NCI-H1417 (cell line): ENCODE results near the gene DENND2A.
A peak's percentile ranks its signal among the peaks of the same experiment; 100 is the strongest.
"Not testable (repeated sequence)": the region's sequence is repeated elsewhere in the genome, so short reads cannot be mapped to it uniquely, and the experiment has no call there.

Experiments used
- DNase-seq, 3 experiments: peaks; one replicate each; lab custom pipeline; 2025; lab: John Stamatoyannopoulos, UW

Gene DENND2A

DNA sequence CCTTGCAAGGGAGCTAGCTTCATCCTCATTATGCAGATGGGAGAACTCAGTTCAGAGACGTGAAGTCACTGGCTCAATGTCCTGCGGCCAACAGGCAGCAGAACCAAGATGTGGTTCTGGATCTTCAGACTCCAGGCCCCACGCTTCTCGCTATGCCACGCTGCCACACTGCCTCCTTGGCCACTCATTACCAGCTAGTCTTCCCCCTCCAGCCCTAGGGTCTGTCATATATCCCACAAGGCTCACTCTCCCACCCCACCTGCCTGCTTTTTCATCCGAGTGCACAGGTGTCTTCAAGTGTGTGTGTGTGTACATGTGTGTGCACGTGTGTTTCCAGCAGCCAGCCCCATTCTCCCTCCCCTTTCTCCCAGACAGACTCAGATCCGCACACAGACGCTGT, 53.4 kb downstream of the DENND2A start:
- no peak for DNase-seq

DNA sequence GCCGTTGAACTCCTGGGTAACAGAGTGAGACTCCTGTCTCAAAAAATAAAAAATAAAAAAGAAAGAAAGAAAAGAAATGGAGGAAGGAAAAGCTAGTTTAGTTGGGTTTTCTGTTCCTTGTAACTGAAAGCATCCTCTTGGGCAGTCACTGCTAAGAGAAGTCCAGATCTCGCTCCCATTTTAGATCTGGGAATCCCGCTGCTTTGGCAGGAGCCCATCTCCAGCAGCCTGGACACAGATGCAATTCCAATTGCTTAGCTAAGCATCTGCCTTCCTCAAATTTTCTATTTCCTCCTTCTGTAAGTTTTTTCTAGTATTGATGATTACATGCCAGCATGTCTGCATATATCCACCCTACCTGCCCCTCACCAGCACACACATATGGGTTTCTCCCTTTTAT, 54.1 kb downstream of the DENND2A start:
- no peak for DNase-seq

DNA sequence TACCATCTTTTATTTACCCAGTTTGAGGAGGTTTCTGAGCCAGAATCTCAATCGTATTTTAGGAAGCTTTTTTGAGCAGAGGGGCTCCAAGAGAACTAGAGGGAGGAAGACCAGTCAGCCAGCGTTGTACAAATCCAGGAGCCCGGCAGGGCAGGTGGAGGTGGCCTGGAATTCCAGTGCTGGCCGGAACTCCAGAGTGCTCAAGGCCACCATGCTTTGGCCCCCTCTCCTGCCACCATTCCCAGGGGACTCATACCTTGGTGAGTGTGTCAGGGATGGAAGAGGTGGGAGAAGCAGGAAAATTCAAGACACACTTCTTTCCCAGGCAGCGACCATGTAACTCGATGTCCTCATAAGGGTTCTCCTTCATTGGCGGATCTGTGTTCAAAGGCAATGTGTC, 55.3 kb downstream of the DENND2A start:
- no peak for DNase-seq

DNA sequence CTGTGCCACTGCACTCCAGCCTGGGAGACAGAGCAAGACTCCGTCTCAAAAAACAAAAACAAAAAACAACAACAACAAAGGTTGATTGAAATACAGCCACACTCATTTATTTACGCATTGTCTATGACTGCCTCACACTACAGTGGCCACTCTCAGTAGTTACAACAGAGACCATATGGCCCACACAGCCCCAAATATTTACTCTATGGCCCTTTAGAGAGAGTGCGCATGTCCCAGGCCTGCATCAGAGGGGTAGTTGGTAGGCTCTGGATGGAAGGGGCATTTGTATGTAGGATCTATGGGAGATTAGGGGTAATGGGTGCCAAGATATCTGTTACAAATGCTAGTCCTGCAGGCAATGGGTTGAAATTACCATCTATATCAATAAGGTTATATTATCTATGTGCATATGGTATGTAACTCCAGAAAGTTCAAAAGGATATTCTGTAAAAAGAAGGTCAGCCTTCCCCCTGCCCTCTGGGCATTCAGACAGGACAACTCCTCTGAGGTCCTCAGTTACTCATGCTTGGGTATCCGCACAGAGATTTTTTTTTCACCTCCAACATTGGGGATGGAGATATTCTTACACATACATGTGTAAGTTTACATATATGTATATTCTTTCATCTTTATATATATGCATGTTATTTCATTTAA, 56.3 kb downstream of the DENND2A start:
- DNase-seq, result no peak

DNA sequence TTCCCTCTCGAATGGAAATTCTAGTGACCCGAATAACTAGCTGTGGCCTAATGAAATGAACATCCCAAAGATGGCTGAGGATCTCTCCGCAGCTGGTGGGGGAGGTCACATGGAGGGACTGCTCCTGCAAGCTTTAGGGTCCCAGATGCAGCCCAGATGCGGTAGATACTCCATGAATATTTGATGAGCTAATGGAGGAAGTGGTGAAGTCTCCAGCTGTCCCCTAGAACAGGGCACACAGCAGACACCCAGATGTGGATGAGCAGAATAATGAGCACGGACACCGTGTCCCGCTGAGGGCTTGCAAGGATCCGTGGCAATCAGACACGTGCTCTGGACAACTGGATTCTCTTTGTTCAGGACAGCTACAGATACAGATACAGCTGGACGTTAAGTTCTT, 59.2 kb downstream of the DENND2A start:
- DNase-seq, result no peak

DNA sequence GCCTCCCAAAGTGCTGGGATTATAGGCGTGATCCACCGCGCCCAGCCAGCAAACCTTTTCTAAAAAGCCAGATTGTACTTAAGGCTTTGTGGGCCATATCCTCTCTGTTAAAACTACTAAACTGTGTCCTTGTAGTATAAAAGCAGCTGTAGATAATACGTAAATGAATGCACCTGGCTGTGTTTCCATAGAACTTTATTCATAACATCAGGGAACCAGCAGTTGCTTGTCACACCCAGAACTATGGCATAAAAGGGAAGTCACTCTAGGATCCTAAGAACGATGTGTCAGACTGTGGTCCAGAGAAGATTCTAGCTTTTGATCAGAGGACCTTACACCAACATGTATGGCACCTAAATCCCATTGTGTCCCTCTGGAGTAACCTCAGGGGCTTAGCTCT, 63.0 kb downstream of the DENND2A start:
- no peak for DNase-seq

DNA sequence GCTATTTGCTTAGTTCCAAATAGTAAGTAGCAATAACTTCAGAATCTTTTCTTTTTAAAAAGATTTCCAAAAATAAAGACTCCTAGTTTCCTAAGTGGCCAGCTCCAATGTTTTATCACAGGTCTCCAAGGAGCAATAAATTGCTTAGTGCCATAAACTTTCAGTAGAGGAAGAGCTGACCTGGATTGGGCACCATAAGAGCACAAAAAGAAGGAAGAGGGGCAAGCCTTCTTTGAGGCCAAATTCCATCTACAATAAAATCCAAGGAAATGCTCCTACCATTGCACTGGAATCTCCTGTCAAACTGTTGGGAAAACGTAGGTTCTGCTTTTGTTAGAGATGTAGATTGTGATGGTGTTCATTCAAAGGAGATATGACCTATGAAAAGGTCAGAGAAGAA, 64.0 kb downstream of the DENND2A start:
- no peak for DNase-seq

DNA sequence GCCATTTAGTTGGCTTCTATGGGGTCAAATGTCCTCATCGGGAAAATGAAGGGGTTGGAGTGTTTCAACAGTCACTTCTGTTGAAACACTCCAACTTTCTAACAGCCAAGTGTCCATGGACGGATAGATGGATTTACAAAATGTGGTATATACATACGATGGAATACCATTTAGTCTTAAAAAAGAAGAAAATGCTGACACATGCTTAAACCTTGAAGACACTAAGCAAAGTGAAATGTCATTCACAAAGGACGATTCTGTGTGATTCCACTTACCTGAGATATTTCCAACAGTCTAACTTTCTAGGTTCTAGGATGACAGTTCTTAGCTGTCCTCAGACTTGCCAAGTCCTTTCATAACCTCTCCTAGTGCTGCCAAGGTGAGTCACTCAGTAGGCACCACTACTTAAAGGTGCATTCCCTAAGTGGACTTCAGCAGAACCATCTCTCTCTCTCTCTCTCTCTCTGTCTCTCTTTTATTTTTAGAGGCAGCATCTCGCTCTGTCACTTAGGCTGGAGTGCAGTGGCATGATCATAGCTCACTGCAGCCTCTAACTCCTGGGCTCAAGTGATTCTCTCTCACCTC, 69.0 kb downstream of the DENND2A start:
- no peak for DNase-seq

DNA sequence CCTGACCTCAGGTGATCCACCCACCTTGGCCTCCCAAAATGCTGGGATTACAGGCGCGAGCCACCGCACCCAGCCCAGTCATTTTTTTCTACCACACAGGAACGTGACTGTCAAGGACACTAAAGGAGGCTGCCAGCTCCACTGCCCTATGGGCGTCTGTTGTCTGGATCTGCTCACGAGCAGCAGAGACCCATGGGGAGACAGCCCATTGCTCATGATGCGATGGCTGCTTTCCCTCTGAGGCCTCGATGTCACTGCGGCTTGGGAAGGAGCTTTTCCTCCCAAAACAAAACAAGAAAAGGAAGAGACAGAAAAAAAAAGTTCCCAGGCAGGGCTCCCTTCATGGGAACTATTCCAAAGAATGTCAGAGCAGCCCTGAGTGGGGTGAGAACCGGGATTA, 70.5 kb downstream of the DENND2A start:
- no peak for DNase-seq

DNA sequence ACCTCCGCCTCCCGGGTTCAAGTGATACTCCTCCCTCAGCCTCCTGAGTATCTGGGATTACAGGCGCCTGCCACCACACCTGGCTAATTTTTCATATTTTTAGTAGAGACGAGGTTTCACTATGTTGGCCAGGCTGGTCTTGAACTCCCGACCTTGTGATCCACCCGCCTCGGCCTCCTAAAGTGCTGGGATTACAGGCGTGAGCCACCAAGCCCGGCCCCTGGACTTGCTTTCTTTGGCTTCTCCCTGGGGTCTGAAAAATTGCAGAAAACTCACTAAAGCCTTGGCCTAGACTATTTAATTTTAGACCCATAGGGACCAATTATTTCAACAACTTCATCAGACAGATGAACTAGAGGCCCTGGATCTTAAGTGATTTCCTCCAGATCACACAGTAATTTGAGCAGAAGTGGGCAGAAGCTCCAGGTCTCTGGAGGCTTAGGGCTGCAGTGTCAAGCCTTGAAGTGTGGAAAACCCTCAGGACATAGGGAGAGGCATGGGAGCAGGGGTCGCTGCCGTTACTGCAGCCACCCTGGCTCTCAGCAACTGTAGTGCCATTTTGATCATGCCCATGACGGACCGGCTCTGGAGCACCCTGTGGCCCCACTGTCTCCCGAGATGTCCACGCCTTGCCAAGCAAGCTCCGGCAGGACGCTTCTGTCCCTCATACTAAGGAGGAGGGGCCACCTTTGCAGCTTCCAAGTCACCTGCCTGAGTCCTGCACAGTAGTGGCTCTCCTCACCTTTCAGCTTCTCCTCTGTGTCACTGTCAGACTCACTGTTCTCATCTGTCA, 72.4 kb downstream of the DENND2A start:
- DNase-seq, result no peak

DNA sequence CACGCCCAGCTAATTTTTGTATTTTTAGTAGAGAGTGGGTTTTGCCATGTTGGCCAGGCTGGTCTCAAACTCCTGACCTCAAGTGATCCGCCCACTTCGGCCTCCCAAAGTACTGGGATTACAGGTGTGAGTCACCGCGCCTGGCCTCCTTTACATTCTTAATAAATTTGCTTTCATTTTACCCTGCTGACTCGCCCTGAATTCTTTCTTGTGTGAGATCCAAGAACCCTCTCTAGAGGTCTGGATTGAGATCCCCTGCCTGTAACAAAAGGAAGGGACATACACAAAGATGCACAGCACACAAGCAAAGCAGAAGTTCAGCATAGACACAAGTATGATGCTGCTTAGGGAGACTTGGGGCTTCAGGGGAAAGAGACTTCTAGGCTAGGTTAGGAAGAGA, 74.4 kb downstream of the DENND2A start:
- DNase-seq, result not testable (repeated sequence)

DNA sequence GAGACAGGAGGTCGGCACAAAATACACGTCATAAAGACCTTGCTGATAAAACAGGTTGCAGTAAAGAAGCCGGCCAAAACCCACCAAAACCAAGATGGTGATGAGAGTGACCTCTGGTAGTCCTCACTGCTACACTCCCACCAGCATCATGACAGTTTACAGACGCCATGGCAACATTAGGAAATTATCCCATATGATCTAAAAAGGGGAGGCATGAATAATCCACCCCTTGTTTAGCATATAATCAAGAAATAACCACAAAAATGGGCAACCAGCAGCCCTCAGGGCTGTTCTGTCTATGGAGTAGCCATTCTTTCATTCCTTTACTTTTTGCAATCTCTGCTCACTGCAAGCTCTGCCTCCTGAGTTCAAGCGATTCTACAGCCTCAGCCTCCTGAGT, 74.9 kb downstream of the DENND2A start:
- DNase-seq, result not testable (repeated sequence)

DNA sequence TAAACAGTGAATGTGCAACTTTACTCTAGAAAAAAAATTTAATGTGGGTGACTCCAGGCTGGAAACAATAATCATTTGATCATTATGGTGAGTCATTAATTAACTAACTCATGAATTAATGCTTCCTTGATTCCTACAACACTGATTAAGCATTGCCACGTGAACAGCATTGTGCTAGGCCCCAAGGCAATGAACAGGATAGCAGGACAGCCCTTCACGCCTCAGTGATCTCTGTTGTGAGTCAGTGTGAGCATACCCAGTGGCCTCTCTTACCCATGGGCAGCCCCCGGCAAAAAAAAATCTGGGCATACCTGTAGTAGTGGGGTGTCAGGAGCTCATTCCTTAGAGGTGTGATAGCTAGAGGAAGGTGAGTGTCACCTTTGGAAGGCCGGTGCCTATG, 76.0 kb downstream of the DENND2A start:
- DNase-seq, result no peak

DNA sequence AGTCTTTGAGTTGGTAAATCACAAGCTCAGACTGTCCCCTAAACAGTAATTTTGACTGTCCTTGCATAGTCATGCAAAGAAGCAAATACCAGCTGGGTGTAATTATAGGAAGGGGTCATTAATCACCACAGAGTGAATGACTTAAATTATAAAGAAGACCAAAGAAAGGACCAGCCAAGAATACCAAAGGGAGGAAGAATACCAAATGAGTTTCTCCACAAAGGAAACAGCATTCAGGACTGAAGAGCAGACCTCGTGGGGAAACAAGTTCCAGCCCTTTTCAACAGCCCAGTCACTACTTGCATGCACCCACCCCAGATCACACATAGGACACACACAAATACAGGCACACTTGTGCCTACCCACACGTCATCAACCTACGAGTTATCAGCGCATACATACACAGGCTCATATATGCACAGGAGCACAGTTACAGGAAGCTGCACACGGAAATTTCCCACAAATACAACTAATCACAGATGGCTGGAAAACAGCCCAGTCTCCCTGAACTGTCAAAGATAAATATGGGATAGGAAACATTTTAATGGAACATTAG, 77.6 kb downstream of the DENND2A start:
- DNase-seq, result peak in 1 of 3 experiments; percentile 58

DNA sequence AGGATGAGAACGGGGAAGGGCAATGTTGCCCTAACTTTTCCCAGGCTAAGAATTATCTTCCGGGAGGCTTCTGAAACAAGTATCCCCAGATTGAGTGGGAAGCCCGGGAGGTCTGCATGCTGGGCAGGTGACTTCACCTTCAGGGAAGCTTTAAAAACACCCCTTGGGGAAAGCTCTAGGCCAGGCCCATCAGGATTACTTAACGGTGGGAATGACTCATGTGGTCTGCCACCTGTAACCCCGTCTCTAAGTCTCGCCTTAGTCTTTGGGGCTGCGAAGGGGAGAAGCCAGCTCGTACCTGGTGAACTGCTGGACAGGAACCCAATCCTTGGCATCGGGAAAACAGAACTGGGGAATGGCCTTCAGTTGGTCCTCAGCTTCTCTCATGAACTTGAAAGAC, 81.2 kb downstream of the DENND2A start:
- DNase-seq, result no peak

DNA sequence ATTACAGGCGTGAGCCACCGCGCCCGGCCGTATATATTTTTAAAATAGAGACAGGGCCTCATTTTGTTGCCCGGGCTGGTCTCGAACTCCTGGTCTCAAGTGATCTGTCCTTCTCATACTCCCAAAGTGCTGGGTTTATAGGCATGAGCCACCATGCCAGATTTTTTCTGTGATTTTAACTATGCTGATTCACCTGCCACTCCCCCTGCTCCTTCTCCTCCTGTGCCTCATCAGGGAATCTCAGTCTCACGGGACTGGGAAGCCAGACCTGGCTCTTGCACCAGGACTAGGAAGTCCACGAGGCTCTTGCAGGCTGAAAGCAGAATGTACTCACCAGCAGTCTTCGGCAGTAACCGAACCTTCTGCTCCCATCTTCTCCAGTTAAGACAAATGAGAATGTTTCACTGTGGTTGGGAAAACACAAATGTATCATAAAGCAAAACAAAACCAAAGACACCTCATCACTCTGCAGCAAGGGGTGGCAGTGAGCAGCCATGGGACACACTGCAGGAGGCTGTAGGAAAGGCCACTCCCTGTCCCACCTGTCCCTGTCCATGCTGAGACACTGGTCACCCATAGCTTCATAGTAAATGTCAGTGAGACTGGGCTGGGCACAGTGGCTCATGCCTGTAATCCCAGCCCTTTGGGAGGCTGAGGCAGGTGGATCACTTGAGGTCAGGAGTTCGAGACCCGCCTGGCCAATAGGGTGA, 82.6 kb downstream of the DENND2A start:
- no peak for DNase-seq

DNA sequence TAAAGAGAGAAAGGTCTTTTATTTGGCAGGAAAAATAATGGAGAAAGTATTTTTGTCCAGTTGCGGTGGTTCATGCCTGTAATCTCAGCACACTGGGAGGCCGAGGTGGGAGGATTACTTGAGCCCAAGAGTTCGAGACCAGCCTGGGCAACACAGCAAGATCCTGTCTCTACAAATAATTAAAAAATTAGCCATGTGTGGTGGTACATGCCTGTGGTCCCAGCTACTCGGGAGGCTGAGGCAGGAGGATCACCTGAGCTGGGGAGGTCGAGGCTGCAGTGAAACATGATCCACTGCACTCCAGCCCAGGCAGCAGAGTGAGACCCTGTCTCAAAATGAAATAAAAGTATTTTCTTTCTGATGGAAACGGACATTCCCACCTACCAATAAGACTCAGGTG, 83.5 kb downstream of the DENND2A start:
- DNase-seq, result no peak

DNA sequence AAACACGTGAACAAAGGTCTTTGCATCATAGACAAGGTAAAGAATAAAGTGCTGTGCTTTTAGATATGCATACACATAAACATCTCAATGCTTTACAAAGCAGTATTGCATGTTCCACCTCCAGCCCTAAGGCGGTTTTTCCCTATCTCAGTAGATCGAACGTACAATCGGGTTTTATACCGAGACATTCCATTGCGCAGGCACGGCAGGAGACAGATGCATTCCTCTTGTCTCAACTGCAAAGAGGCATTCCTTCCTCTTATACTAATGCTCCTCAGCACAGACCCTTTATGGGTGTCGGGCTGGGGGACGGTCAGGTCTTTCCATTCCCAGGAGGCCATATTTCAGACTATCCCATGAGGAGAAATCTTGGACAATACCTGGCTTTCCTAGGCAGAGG, 87.4 kb downstream of the DENND2A start:
- not testable (repeated sequence) for DNase-seq

DNA sequence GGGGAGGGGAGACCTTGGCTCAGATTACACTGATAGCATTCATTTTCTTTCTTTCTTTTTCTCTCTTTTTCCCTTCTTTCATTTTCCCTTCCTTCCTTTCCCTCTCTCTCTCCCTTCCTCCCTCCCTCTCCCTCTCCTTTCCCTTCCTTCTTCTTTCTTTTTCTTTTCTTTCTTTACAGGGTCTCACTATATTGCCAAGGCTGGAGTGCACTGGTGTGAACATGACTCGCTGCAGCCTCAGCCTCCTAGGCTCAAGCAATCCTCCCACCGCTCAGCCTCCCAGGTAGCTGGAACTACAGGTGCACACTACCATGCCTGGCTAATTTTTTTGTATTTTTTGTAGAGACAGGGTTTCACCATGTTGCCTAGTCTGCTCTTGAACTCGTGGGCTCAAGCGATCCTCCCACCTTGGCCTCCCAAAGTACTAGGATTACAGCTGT, 88.4 kb downstream of the DENND2A start:
- no peak for DNase-seq

DNA sequence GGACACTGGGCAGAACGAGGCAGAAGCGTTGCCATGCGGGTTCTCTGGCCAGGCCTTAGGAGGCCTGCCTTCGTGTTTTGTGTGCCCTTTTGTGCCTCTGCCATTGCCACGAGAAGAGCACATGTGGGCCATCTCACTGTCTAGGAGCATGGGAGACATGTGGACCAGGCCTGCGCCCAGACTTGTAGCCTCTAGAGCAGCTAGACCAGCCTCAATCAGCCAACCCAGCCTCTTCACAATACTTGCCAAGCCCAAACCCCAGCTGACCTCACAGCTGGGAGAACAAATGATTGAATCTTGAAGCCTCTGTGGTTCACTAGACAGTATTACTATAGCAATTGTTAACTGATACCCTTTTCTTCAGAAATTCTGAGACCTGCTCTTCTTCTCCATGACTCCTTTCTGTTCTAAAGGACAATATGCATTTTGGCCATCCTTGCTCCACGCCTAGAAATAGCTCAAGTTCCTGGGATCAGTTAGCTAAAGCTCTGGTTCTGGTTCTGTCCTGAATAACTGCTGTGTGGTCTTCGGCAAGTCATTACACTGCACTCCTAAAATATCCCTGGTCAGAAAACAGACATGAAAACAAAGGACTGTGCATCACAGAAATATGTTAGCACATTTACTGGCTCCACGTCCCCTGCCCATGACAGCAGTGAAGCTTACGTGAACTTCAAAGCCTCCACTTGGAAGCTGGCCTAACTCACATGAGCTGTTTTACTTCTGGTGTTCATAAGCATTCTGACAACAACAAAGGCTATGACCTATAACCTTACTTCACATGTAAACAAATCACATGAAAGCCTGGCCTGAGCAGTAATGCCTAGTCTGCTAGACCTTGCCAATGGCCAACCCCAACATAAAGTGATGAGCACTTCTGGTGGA, 89.0 kb downstream of the DENND2A start:
- no peak for DNase-seq

DNA sequence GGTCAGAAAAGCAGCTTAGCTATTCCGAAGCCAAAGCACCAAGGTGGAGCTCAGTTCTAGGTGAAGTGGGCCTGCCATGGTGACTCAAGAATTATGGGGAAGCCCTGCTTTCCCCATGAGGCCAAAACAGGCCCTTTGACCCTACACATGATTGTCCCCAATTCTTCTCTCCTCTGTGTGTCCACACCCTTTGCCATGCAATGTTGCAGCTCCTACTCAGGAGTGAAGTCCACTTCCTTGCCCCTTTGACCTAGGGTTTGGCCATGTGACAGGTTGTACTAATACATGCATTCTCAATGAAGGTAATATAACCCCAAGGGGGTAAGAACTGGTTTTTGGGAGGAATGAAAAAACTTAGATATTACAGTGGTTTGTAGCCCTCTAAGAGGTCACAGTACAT, 93.7 kb downstream of the DENND2A start:
- DNase-seq, result no peak
